ENCODE results near the gene E2F3. TPM values are rescaled to one million over a fixed set of nuclear protein-coding genes. Genes with fewer than 3 reads are reported as not detected.
"Not testable (repeated sequence)": the region's sequence is repeated elsewhere in the genome, so short reads cannot be mapped to it uniquely, and the experiment has no call there.

E2F3 gene
- polyA plus RNA-seq, 4 donors, result 17.9 to 21.5 (median 20.5) TPM

GRCh38 chr6:20459682-20460081 is 58.0 kb downstream of the E2F3 start:
- no peak for DNase-seq (ENCODE audit: low read depth in 4 of 4, low spot score in 3 of 4)

GRCh38 chr6:20461576-20461975 is 59.9 kb downstream of the E2F3 start:
- DNase-seq (ENCODE audit: low read depth in 4 of 4, low spot score in 3 of 4), result no peak

GRCh38 chr6:20463396-20463795 is 61.7 kb downstream of the E2F3 start:
- no peak for DNase-seq (ENCODE audit: low read depth in 4 of 4, low spot score in 3 of 4)

GRCh38 chr6:20464041-20464440 is 62.4 kb downstream of the E2F3 start:
- DNase-seq (ENCODE audit: low read depth in 4 of 4, low spot score in 3 of 4), result no peak

GRCh38 chr6:20464847-20465246 is 63.2 kb downstream of the E2F3 start:
- no peak for DNase-seq (ENCODE audit: low read depth in 4 of 4, low spot score in 3 of 4)

- DNase-seq (ENCODE audit: low read depth in 4 of 4, low spot score in 3 of 4), result not testable (repeated sequence)
Measured at GRCh38 chr6:20465616-20466015, 63.9 kb downstream of the E2F3 start.

- DNase-seq (ENCODE audit: low read depth in 4 of 4, low spot score in 3 of 4), result no peak
Measured at GRCh38 chr6:20467437-20467836, 65.8 kb downstream of the E2F3 start.

- DNase-seq (ENCODE audit: low read depth in 4 of 4, low spot score in 3 of 4), result no peak
Measured at GRCh38 chr6:20468209-20468608, 66.5 kb downstream of the E2F3 start.

- DNase-seq (ENCODE audit: low read depth in 4 of 4, low spot score in 3 of 4), result no peak
Measured at GRCh38 chr6:20472748-20473147, 71.1 kb downstream of the E2F3 start.

- no peak for DNase-seq (ENCODE audit: low read depth in 4 of 4, low spot score in 3 of 4)
Measured at GRCh38 chr6:20473518-20473917, 71.8 kb downstream of the E2F3 start.

- DNase-seq (ENCODE audit: low read depth in 4 of 4, low spot score in 3 of 4), result no peak
Measured at GRCh38 chr6:20474874-20475542, 73.3 kb downstream of the E2F3 start.

GRCh38 chr6:20476501-20477043 is 74.9 kb downstream of the E2F3 start:
- DNase-seq (ENCODE audit: low read depth in 4 of 4, low spot score in 3 of 4), result no peak

GRCh38 chr6:20477485-20477884 is 75.8 kb downstream of the E2F3 start:
- DNase-seq (ENCODE audit: low read depth in 4 of 4, low spot score in 3 of 4), result no peak

GRCh38 chr6:20479060-20479459 is 77.4 kb downstream of the E2F3 start:
- no peak for DNase-seq (ENCODE audit: low read depth in 4 of 4, low spot score in 3 of 4)

- DNase-seq (ENCODE audit: low read depth in 4 of 4, low spot score in 3 of 4), result no peak
Measured at GRCh38 chr6:20479526-20479925, 77.8 kb downstream of the E2F3 start.

- DNase-seq (ENCODE audit: low read depth in 4 of 4, low spot score in 3 of 4), result no peak
Measured at GRCh38 chr6:20481281-20481680, 79.6 kb downstream of the E2F3 start.

GRCh38 chr6:20483887-20484497 is 82.3 kb downstream of the E2F3 start:
- no peak for DNase-seq (ENCODE audit: low read depth in 4 of 4, low spot score in 3 of 4)

- no peak for DNase-seq (ENCODE audit: low read depth in 4 of 4, low spot score in 3 of 4)
Measured at GRCh38 chr6:20486641-20487040, 85.0 kb downstream of the E2F3 start.

GRCh38 chr6:20487669-20488375 is 86.1 kb downstream of the E2F3 start:
- no peak for DNase-seq (ENCODE audit: low read depth in 4 of 4, low spot score in 3 of 4)

- no peak for DNase-seq (ENCODE audit: low read depth in 4 of 4, low spot score in 3 of 4)
Measured at GRCh38 chr6:20490591-20490990, 88.9 kb downstream of the E2F3 start.

GRCh38 chr6:20492099-20492498 is 90.4 kb downstream of the E2F3 start:
- no peak for DNase-seq (ENCODE audit: low read depth in 4 of 4, low spot score in 3 of 4)

Measured in right renal pelvis (tissue), 4 donors.